ENCODE measurements around the gene RIN1.
"Not testable (repeated sequence)": the region's sequence is repeated elsewhere in the genome, so short reads cannot be mapped to it uniquely, and the experiment has no call there.

RIN1 gene

GRCh38 chr11:66360406-66361073, 24.3 kb upstream of the RIN1 start:
- Histone ChIP-seq H3K27me3 (replicated peaks; ENCODE audit: control insufficient read depth, insufficient read depth, low read length) (no peaks in the 10 kb centered on the region), H3K4me3 (replicated peaks; ENCODE audit: low read depth, low read length) (no peak overlapping the region), H3K36me3 (ENCODE audit: control insufficient read depth, insufficient read depth, low read length) (no peaks in the 10 kb centered on the region)
- TF ChIP-seq CTCF (IDR thresholded peaks at IDR 0.05; ENCODE audit: insufficient read depth, low read length, poor library complexity, severe bottlenecking) = no peak
- DNase-seq (ENCODE audit: extremely low read depth, insufficient read length) = no peak

GRCh38 chr11:66359662-66360087, 23.4 kb upstream of the RIN1 start:
- Histone ChIP-seq H3K36me3 (ENCODE audit: control insufficient read depth, insufficient read depth, low read length) (no peaks in the 10 kb centered on the region), H3K4me3 (replicated peaks; ENCODE audit: low read depth, low read length) (no peak overlapping the region), H3K27me3 (replicated peaks; ENCODE audit: control insufficient read depth, insufficient read depth, low read length) (no peaks in the 10 kb centered on the region)
- no peak for DNase-seq (ENCODE audit: extremely low read depth, insufficient read length)
- TF ChIP-seq CTCF (IDR thresholded peaks at IDR 0.05; ENCODE audit: insufficient read depth, low read length, poor library complexity, severe bottlenecking) = no peak

GRCh38 chr11:66350560-66351235, 14.5 kb upstream of the RIN1 start:
- DNase-seq (ENCODE audit: extremely low read depth, insufficient read length); H3K27me3 ChIP-seq (replicated peaks; ENCODE audit: control insufficient read depth, insufficient read depth, low read length); H3K4me3 ChIP-seq (replicated peaks; ENCODE audit: low read depth, low read length); H3K36me3 ChIP-seq (ENCODE audit: control insufficient read depth, insufficient read depth, low read length): not testable (repeated sequence)

- Histone ChIP-seq H3K36me3 (ENCODE audit: control insufficient read depth, insufficient read depth, low read length) (no peaks in the 10 kb centered on the region), H3K4me3 (replicated peaks; ENCODE audit: low read depth, low read length) (no peak overlapping the region), H3K27me3 (replicated peaks; ENCODE audit: control insufficient read depth, insufficient read depth, low read length) (no peaks in the 10 kb centered on the region)
- TF ChIP-seq CTCF (IDR thresholded peaks at IDR 0.05; ENCODE audit: insufficient read depth, low read length, poor library complexity, severe bottlenecking) = no peak
- DNase-seq (ENCODE audit: extremely low read depth, insufficient read length) = no peak
Observed at GRCh38 chr11:66349084-66349386, 12.8 kb upstream of the RIN1 start.

- Histone ChIP-seq H3K27me3 (replicated peaks; ENCODE audit: control insufficient read depth, insufficient read depth, low read length) (no peaks in the 10 kb centered on the region), H3K36me3 (ENCODE audit: control insufficient read depth, insufficient read depth, low read length) (no peaks in the 10 kb centered on the region), H3K4me3 (replicated peaks; ENCODE audit: low read depth, low read length) (peak within 1 kb of the TSS; percentile 82)
- no peak for TF ChIP-seq CTCF (IDR thresholded peaks at IDR 0.05; ENCODE audit: insufficient read depth, low read length, poor library complexity, severe bottlenecking)
- DNase-seq (ENCODE audit: extremely low read depth, insufficient read length) = peak; percentile 87
Observed at GRCh38 chr11:66347425-66348276, 11.4 kb upstream of the RIN1 start, which contains the start of gene B4GAT1. Gene B4GAT1 (minus strand): TSS chr11:66347629. CDS start chr11:66347545, 84 bp downstream.
